ENCODE data around the gene ARNT2. TPM values are rescaled to one million over a fixed set of nuclear protein-coding genes. Genes with fewer than 3 reads are reported as not detected.

ARNT2 gene
- total and polyA plus RNA-seq, 2 experiments from 2014 or later: 4.6 to 11.6 TPM

DNA sequence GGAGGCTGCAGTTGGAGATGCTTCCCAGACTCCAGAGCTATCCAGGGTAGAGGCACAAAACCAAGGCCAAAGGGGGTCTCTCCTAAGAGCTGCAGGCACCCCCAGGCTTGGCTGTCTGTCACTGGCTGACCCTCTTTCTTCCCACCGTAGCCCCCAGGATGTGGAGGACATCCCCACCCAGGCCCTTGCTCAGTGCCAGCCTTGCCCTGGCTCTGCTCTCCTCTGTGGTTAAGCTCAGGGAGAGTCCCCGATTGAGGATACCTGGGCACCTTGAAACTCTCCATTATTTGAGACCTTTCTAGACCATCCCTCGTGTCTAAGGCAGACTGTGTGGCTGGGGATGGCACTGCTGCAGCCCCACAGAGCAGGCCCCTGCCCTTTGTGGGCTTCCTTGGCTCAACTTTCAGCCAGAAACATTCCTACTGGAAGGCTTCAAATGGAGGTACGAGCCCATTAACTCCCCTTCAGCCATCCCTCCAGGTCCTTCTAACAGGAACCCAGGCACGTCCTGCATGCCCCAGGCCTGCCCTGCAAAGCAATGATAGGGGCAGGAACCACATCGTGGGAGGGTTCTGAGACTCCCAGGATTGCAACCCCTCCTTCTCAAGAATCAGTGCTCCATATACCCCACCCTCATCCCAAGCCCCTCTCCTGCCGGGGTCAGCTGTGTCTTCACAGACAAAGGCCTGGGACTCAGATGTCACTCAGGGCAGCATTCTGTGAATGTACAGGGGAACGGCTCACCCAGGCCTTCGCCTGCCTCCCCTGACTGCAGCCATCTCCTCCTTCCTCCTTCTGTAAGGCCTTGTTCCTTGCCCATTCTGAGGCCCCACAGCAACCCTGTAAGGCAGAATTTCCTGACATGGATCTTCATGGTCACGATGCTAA is 188.0 kb downstream of the ARNT2 start (continued):
- TF ChIP-seq, protein P1, sequence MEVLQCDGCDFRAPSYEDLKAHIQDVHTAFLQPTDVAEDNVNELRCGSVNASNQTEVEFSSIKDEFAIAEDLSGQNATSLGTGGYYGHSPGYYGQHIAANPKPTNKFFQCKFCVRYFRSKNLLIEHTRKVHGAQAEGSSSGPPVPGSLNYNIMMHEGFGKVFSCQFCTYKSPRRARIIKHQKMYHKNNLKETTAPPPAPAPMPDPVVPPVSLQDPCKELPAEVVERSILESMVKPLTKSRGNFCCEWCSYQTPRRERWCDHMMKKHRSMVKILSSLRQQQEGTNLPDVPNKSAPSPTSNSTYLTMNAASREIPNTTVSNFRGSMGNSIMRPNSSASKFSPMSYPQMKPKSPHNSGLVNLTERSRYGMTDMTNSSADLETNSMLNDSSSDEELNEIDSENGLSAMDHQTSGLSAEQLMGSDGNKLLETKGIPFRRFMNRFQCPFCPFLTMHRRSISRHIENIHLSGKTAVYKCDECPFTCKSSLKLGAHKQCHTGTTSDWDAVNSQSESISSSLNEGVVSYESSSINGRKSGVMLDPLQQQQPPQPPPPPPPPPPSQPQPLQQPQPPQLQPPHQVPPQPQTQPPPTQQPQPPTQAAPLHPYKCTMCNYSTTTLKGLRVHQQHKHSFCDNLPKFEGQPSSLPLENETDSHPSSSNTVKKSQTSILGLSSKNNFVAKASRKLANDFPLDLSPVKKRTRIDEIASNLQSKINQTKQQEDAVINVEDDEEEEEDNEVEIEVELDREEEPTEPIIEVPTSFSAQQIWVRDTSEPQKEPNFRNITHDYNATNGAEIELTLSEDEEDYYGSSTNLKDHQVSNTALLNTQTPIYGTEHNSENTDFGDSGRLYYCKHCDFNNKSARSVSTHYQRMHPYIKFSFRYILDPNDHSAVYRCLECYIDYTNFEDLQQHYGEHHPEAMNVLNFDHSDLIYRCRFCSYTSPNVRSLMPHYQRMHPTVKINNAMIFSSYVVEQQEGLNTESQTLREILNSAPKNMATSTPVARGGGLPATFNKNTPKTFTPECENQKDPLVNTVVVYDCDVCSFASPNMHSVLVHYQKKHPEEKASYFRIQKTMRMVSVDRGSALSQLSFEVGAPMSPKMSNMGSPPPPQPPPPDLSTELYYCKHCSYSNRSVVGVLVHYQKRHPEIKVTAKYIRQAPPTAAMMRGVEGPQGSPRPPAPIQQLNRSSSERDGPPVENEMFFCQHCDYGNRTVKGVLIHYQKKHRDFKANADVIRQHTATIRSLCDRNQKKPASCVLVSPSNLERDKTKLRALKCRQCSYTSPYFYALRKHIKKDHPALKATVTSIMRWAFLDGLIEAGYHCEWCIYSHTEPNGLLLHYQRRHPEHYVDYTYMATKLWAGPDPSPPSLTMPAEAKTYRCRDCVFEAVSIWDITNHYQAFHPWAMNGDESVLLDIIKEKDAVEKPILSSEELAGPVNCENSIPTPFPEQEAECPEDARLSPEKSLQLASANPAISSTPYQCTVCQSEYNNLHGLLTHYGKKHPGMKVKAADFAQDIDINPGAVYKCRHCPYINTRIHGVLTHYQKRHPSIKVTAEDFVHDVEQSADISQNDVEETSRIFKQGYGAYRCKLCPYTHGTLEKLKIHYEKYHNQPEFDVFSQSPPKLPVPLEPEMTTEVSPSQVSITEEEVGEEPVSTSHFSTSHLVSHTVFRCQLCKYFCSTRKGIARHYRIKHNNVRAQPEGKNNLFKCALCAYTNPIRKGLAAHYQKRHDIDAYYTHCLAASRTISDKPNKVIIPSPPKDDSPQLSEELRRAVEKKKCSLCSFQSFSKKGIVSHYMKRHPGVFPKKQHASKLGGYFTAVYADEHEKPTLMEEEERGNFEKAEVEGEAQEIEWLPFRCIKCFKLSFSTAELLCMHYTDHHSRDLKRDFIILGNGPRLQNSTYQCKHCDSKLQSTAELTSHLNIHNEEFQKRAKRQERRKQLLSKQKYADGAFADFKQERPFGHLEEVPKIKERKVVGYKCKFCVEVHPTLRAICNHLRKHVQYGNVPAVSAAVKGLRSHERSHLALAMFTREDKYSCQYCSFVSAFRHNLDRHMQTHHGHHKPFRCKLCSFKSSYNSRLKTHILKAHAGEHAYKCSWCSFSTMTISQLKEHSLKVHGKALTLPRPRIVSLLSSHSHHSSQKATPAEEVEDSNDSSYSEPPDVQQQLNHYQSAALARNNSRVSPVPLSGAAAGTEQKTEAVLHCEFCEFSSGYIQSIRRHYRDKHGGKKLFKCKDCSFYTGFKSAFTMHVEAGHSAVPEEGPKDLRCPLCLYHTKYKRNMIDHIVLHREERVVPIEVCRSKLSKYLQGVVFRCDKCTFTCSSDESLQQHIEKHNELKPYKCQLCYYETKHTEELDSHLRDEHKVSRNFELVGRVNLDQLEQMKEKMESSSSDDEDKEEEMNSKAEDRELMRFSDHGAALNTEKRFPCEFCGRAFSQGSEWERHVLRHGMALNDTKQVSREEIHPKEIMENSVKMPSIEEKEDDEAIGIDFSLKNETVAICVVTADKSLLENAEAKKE (CRISPR knock-in tag; IDR thresholded peaks at IDR 0.05): no peak
- TF ChIP-seq, protein P2, sequence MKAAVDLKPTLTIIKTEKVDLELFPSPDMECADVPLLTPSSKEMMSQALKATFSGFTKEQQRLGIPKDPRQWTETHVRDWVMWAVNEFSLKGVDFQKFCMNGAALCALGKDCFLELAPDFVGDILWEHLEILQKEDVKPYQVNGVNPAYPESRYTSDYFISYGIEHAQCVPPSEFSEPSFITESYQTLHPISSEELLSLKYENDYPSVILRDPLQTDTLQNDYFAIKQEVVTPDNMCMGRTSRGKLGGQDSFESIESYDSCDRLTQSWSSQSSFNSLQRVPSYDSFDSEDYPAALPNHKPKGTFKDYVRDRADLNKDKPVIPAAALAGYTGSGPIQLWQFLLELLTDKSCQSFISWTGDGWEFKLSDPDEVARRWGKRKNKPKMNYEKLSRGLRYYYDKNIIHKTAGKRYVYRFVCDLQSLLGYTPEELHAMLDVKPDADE (IDR thresholded peaks at IDR 0.05): no peak
- TF ChIP-seq NANOG (IDR thresholded peaks at IDR 0.05; ENCODE audit: borderline replicate concordance): no peak
- TF ChIP-seq STAT1 (IDR thresholded peaks at IDR 0.05; ENCODE audit: unreplicated experiment): no peak
- no peak for TF ChIP-seq EZH2phosphoT487 (IDR thresholded peaks at IDR 0.05; ENCODE audit: unreplicated experiment)
- no peak for TF ChIP-seq ZNF331 (CRISPR knock-in tag; IDR thresholded peaks at IDR 0.05; ENCODE audit: low read depth)
- TF ChIP-seq REST (IDR thresholded peaks at IDR 0.05; ENCODE audit: unreplicated experiment): no peak
- TF ChIP-seq EZH2 (IDR thresholded peaks at IDR 0.05; ENCODE audit: low read depth, unreplicated experiment): no peak
- TF ChIP-seq CREB1 (CRISPR knock-in tag; IDR thresholded peaks at IDR 0.05; ENCODE audit: low read depth): no peak
